Endothelial cell of umbilical vein (primary cell): ENCODE data around the gene PAX2. TPM values are rescaled to one million over a fixed set of nuclear protein-coding genes. Genes with fewer than 3 reads are reported as not detected.

Experiments used
- BruUV-seq: library from RNA; stranded (reverse); fragments of 400-500 nt; replicated peaks from 2 replicates; lab custom pipeline; 2021; lab: Mats Ljungman, UMichigan
- CTCF ChIA-PET: fragments of 300-600, 350-600 bp; sonication (Branson Sonifier 250); formaldehyde crosslinking; loops from one replicate; lab custom pipeline; 2021; ENCODE audit warnings: antibody characterized with exemption, inconsistent platforms; lab: Charles Lee
- POLR2A ChIA-PET: fragments of 300-600, 350-600 bp; sonication (Branson Sonifier 250); formaldehyde crosslinking; loops from one replicate; lab custom pipeline; 2021; ENCODE audit warnings: antibody characterized with exemption, inconsistent platforms; lab: Charles Lee
- DNase-seq: peaks from one replicate; pipeline ENCODE4 v3.0.0-alpha.2; 2011; ENCODE audit warnings: low read depth, low spot score
- FAIRE-seq: peaks from 2 replicates; lab custom pipeline; 2011; peaks lifted over from hg19 to GRCh38; lab: Jason Lieb, UNC
- H2AFZ ChIP-seq: 2 replicates; pipeline ENCODE4 v1.6.0; 2012; ENCODE audit warnings: low read depth, low read length, control low read depth, inconsistent platforms
- H3K27ac ChIP-seq: 2 replicates; pipeline ENCODE4 v1.5.1; 2011; ENCODE audit warnings: low read depth, mild to moderate bottlenecking, control low read depth, low read length, moderate library complexity; ENCODE audit not compliant: insufficient read depth
- H3K27me3 ChIP-seq, 2 experiments: 2 replicates each; pipeline versions ENCODE4 v1.6.0 to v1.6.1; 2011; ENCODE audit warnings: low read length in 2 of 2, mixed read lengths in 1 of 2; ENCODE audit not compliant: control insufficient read depth in 2 of 2, insufficient read depth in 2 of 2
- H3K36me3 ChIP-seq, 2 experiments: 2 replicates in 1 of 2; 3 replicates in 1 of 2; pipeline ENCODE4 v1.5.1; 2011; ENCODE audit warnings: low read length in 2 of 2, mild to moderate bottlenecking in 1 of 2, moderate library complexity in 1 of 2; ENCODE audit not compliant: control insufficient read depth in 2 of 2, insufficient read depth in 2 of 2; ENCODE audit errors: extremely low read depth in 1 of 2
- H3K4me1 ChIP-seq: 3 replicates; pipeline ENCODE4 v1.5.1; 2011; ENCODE audit warnings: mild to moderate bottlenecking, low read length; ENCODE audit not compliant: control insufficient read depth, insufficient read depth; ENCODE audit errors: extremely low read depth
- H3K4me2 ChIP-seq: 2 replicates; pipeline ENCODE4 v1.6.1; 2011; ENCODE audit warnings: low read length, control low read depth, mixed read lengths; ENCODE audit not compliant: insufficient read depth
- H3K4me3 ChIP-seq, 3 experiments: fragments of 200-600 bp in 1 of 3; sonication (generic), shearing (Covaris generic) in 1 of 3; replicated peaks in 1 of 3; 2 replicates each; pipeline ENCODE4 v1.5.1; 2011 to 2016; ENCODE audit warnings: control low read depth in 3 of 3, low read length in 3 of 3, mild to moderate bottlenecking in 2 of 3, inconsistent platforms in 1 of 3, low read depth in 1 of 3, moderate library complexity in 1 of 3; ENCODE audit not compliant: insufficient read depth in 1 of 3
- H3K79me2 ChIP-seq: 2 replicates; pipeline ENCODE4 v1.6.0; 2012; ENCODE audit warnings: low read length, inconsistent platforms; ENCODE audit not compliant: control insufficient read depth, insufficient read depth
- H3K9ac ChIP-seq: replicated peaks from 2 replicates; pipeline ENCODE3; 2011; ENCODE audit warnings: low read length, control low read depth; ENCODE audit not compliant: insufficient read depth; ENCODE audit errors: extremely low read depth
- H3K9me1 ChIP-seq: replicated peaks from 3 replicates; pipeline ENCODE4 v1.6.0; 2011; ENCODE audit warnings: mild to moderate bottlenecking, low read length; ENCODE audit not compliant: control insufficient read depth, insufficient read depth; ENCODE audit errors: extremely low read depth
- H3K9me3 ChIP-seq: replicated peaks from 2 replicates; pipeline ENCODE4 v1.5.1; 2012; ENCODE audit warnings: low read length, inconsistent platforms; ENCODE audit not compliant: control insufficient read depth, insufficient read depth
- H4K20me1 ChIP-seq: replicated peaks from 2 replicates; pipeline ENCODE3; 2011; ENCODE audit warnings: mild to moderate bottlenecking, low read length; ENCODE audit not compliant: control insufficient read depth, insufficient read depth; ENCODE audit errors: extremely low read depth
- EZH2 ChIP-seq: IDR thresholded peaks from 2 replicates; pipeline ENCODE4 v1.6.1; 2012; ENCODE audit warnings: borderline replicate concordance, low read depth, mild to moderate bottlenecking, moderate library complexity, low read length, inconsistent platforms; ENCODE audit not compliant: severe bottlenecking
- FOS ChIP-seq: IDR thresholded peaks from 2 replicates; pipeline ENCODE4 v1.6.1; 2011; ENCODE audit warnings: mild to moderate bottlenecking, low read length, moderate library complexity, borderline replicate concordance; ENCODE audit not compliant: insufficient read depth
- GATA2 ChIP-seq: IDR thresholded peaks from 2 replicates; pipeline ENCODE4 v1.7.0; 2011; ENCODE audit warnings: low read depth, mild to moderate bottlenecking, moderate library complexity, mixed read lengths, low read length; ENCODE audit not compliant: insufficient read length, insufficient read depth
- JUN ChIP-seq: IDR thresholded peaks from 2 replicates; pipeline ENCODE4 v1.6.1; 2011; ENCODE audit warnings: borderline replicate concordance, low read depth; ENCODE audit not compliant: insufficient read length, insufficient read depth
- MAX ChIP-seq: IDR thresholded peaks from 2 replicates; pipeline ENCODE4 v1.6.1; 2011; ENCODE audit not compliant: insufficient read depth, insufficient read length
- MYC ChIP-seq: IDR thresholded peaks from one replicate; pipeline ENCODE4 v1.6.1; 2011; ENCODE audit warnings: mild to moderate bottlenecking, low read depth, low read length
- POLR2A ChIP-seq: IDR thresholded peaks from 2 replicates; pipeline ENCODE4 v1.6.1; 2012; ENCODE audit warnings: low read depth, mild to moderate bottlenecking, control low read depth, low read length
- POLR2AphosphoS5 ChIP-seq: IDR thresholded peaks from 2 replicates; pipeline ENCODE4 v1.6.1; 2012; ENCODE audit warnings: low read depth, mild to moderate bottlenecking, control low read depth, low read length, moderate library complexity; ENCODE audit not compliant: insufficient read depth
- dilution Hi-C: fragments of 300-500 bp; cut with MboI; formaldehyde crosslinking; loops from one replicate; pipeline ENCODE4 v1.15.0; 2019; ENCODE audit warnings: low sequenced_read_pairs; ENCODE audit not compliant: extremely low pct_ligation_motif_present
- intact Hi-C: fragments of 100-400 bp; cut with micrococcal nuclease; formaldehyde crosslinking; loops from one replicate; pipeline ENCODE4 v1.10.0; 2022
- polyA plus RNA-seq, 4 experiments: library from polyadenylated mRNA; depleted of rRNA in 3 of 4; stranded (reverse) in 3 of 4; unstranded in 1 of 4; fragments of >200 nt; gene quantifications; 2 replicates each; pipeline versions ENCODE4 v1.2.1 to v1.2.3, GENCODE V29; 2011 to 2012; ENCODE audit warnings: missing spikeins in 1 of 4
- total RNA-seq: library from RNA; stranded (reverse); gene quantifications from 2 replicates; pipeline ENCODE4 v1.2.3, GENCODE V29; 2021
- TF ChIP-seq, protein P1 (sequence below), 2 donors: IDR thresholded peaks; 1 replicate in 1 of 2; 2 replicates in 1 of 2; pipeline ENCODE4 v1.5.1; 2011; ENCODE audit warnings: low read length in 2 of 2, mild to moderate bottlenecking in 2 of 2, moderate library complexity in 2 of 2, control low read depth in 1 of 2, inconsistent platforms in 1 of 2, low read depth in 1 of 2; ENCODE audit not compliant: insufficient read depth in 1 of 2; ENCODE audit errors: extremely low read depth in 1 of 2

The PAX2 gene
- total and polyA plus RNA-seq, 2 donors (not counting 3 experiments of a cell fraction or from before 2014, with no cell fraction given), result not detected

DNA sequence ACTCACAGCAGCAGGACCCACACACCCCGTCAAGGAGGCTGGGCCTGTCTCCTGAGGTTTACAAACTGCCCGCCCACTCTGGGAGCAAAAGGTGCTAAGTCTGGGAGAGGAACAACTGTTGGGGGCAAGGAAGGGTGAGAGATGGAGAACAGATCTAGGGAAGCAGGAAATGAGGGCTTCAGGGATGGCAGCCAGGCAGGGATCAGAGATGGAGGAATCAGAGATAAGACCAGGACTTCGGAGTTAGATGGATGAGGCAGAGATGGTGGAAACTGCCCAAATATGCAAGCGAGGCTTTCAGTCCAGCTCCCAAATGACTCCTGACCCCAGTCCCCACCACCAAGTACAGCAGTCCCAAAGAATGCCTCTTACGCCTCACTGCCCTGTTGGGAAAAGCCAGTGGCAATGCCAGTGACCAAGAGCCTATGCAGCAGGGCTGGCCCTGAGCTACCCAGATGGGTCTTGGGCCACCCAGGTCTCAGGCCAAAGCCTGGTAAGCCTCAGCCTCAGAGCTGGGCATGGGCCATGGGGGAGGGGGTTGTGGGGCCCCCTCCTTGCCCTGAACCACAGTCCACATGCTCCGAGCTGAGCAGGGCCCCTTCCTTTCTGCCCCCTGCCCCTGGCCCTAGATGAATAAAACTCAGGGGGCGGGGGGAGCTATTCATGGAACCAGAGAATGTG, 127.9 kb downstream of the PAX2 start:
- no peak overlapping the region for H3K4me2 ChIP-seq
- POLR2A ChIA-PET, result no interaction called here
- H3K9me3 ChIP-seq, result no peaks in the 10 kb centered on the region
- FAIRE-seq (no peak), DNase-seq (no peak)
- no peaks in the 10 kb centered on the region for H3K79me2 ChIP-seq
- no peaks in the 10 kb centered on the region for H3K9me1 ChIP-seq
- no TSS peak for BruUV-seq
- CTCF ChIA-PET, result interaction anchor here (1.1 to 3.8 kb wide), 5 partner anchors 203 to 354 kb away, joined by 4 to 17 read pairs (median 7); no protein-coding TSS in a partner anchor
- H3K4me1 ChIP-seq, result no peaks in the 10 kb centered on the region
- no peak overlapping the region for H3K9ac ChIP-seq
- intact Hi-C loops, result loop anchor here (5.0 kb wide), 1 partner anchor 46 kb away; no protein-coding TSS in a partner anchor
- H3K27me3 ChIP-seq, result peaks cover 2 to 11% of the 10 kb centered on the region in 2 experiments
- TF ChIP-seq, protein P1, sequence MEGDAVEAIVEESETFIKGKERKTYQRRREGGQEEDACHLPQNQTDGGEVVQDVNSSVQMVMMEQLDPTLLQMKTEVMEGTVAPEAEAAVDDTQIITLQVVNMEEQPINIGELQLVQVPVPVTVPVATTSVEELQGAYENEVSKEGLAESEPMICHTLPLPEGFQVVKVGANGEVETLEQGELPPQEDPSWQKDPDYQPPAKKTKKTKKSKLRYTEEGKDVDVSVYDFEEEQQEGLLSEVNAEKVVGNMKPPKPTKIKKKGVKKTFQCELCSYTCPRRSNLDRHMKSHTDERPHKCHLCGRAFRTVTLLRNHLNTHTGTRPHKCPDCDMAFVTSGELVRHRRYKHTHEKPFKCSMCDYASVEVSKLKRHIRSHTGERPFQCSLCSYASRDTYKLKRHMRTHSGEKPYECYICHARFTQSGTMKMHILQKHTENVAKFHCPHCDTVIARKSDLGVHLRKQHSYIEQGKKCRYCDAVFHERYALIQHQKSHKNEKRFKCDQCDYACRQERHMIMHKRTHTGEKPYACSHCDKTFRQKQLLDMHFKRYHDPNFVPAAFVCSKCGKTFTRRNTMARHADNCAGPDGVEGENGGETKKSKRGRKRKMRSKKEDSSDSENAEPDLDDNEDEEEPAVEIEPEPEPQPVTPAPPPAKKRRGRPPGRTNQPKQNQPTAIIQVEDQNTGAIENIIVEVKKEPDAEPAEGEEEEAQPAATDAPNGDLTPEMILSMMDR (IDR thresholded peaks at IDR 0.05; ENCODE audit: extremely low read depth in 1 of 2, insufficient read depth in 1 of 2, low read depth in 1 of 2, low read length in 2 of 2), result no peak
- no peak for TF ChIP-seq GATA2
- TF ChIP-seq EZH2, result no peak
- TF ChIP-seq MAX, result no peak
- TF ChIP-seq MYC, result no peak
- no peak for TF ChIP-seq FOS
- no peak for TF ChIP-seq POLR2AphosphoS5
- TF ChIP-seq POLR2A, result no peak
- no peak for TF ChIP-seq JUN
- no peak overlapping the region for H3K27ac ChIP-seq
- no peaks in the 10 kb centered on the region for H4K20me1 ChIP-seq
- H3K4me3 ChIP-seq, result no peak overlapping the region
- dilution Hi-C loops, result no loop called here
- H3K36me3 ChIP-seq, result no peaks in the 10 kb centered on the region
- H2AFZ ChIP-seq, result no peak overlapping the region
